HCT116 (cell line): Measurements from ENCODE around the gene CBS.

Experiments
- EZH2phosphoT487 ChIP-seq: fragments of 200-600 bp; IDR thresholded peaks from 2 replicates; pipeline ENCODE4 v1.6.1; 2018; ENCODE audit warnings: antibody characterized with exemption, borderline replicate concordance
- JUND ChIP-seq: IDR thresholded peaks from 2 replicates; pipeline ENCODE4 v1.6.1; 2012
- POLR2A ChIP-seq: IDR thresholded peaks from 2 replicates; pipeline ENCODE4 v1.7.0; 2011; ENCODE audit warnings: borderline replicate concordance; ENCODE audit not compliant: insufficient read depth, insufficient read length; ENCODE audit errors: extremely low read depth
- POLR2AphosphoS5 ChIP-seq: IDR thresholded peaks from 2 replicates; pipeline ENCODE4 v1.6.1; 2011; ENCODE audit warnings: mild to moderate bottlenecking, low read depth, low read length, moderate library complexity
- RAD21 ChIP-seq: IDR thresholded peaks from 2 replicates; pipeline ENCODE4 v1.6.1; 2012; ENCODE audit warnings: low read depth, mild to moderate bottlenecking
- SIN3A ChIP-seq: IDR thresholded peaks from 2 replicates; pipeline ENCODE4 v1.6.1; 2012; ENCODE audit warnings: low read depth
- SRF ChIP-seq: IDR thresholded peaks from 2 replicates; pipeline ENCODE4 v1.6.1; 2012; ENCODE audit warnings: low read depth
- TCF7L2 ChIP-seq: IDR thresholded peaks from 2 replicates; pipeline ENCODE4 v1.7.0; 2011; ENCODE audit warnings: borderline replicate concordance, inconsistent platforms; ENCODE audit not compliant: insufficient read depth, insufficient read length; ENCODE audit errors: extremely low read depth
- ZFX ChIP-seq: fragments of 450-650 bp; IDR thresholded peaks from 2 replicates; pipeline ENCODE4 v1.6.1; 2017
- ZNF274 ChIP-seq: fragments of 200-500 bp; sonication (Bioruptor generic); IDR thresholded peaks from 2 replicates; pipeline ENCODE4 v1.6.1; 2014; ENCODE audit warnings: mild to moderate bottlenecking, low read depth, low read length, inconsistent platforms
- TF ChIP-seq, protein P1 (sequence below), 3 experiments: fragments of 200-600 bp in 1 of 3; sonication (generic) in 1 of 3; IDR thresholded peaks in 2 of 3; conservative IDR thresholded peaks in 1 of 3; 2 replicates each; pipeline ENCODE4 v1.5.1; 2012 to 2017; ENCODE audit warnings: low read depth in 2 of 3, low read length in 2 of 3, antibody characterized with exemption in 1 of 3, borderline replicate concordance in 1 of 3, control low read depth in 1 of 3, mild to moderate bottlenecking in 1 of 3, mixed read lengths in 1 of 3, mixed run types in 1 of 3, moderate library complexity in 1 of 3; ENCODE audit not compliant: insufficient read depth in 1 of 3
- TF ChIP-seq, protein P2 (sequence below): IDR thresholded peaks from 2 replicates; pipeline ENCODE4 v1.6.1; 2011; ENCODE audit warnings: mild to moderate bottlenecking, low read length, moderate library complexity; ENCODE audit not compliant: insufficient replicate concordance; ENCODE audit errors: extremely low read depth

DNA sequence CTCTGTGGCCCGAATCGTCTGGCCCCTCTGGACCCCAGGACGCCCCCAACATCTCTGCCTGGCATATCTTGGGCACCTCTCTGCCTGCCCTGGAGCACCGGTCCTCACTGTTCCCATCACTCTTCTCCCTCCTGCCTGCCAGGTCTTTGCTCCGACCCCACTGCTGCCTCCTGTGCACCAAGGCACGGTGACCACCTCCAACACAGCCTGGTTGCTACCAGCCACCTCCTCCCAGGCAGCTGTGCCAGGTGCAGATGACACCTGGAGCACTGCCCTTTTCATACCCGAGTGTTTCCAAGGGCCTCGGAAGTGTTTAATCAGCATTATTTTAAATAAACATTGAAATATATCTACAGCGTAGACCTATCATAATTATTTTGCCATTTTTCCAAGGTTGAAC is 70.0 kb downstream of the CBS start:
- TF ChIP-seq SRF (no peak), TCF7L2 (no peak), ZNF274 (no peak), SIN3A (no peak), POLR2AphosphoS5 (no peak), EZH2phosphoT487 (no peak), POLR2A (no peak), ZFX (no peak), RAD21 (no peak), JUND (no peak)
- TF ChIP-seq, protein P1, sequence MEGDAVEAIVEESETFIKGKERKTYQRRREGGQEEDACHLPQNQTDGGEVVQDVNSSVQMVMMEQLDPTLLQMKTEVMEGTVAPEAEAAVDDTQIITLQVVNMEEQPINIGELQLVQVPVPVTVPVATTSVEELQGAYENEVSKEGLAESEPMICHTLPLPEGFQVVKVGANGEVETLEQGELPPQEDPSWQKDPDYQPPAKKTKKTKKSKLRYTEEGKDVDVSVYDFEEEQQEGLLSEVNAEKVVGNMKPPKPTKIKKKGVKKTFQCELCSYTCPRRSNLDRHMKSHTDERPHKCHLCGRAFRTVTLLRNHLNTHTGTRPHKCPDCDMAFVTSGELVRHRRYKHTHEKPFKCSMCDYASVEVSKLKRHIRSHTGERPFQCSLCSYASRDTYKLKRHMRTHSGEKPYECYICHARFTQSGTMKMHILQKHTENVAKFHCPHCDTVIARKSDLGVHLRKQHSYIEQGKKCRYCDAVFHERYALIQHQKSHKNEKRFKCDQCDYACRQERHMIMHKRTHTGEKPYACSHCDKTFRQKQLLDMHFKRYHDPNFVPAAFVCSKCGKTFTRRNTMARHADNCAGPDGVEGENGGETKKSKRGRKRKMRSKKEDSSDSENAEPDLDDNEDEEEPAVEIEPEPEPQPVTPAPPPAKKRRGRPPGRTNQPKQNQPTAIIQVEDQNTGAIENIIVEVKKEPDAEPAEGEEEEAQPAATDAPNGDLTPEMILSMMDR (IDR thresholded peaks at IDR 0.05 in 2 of 3, conservative IDR thresholded peaks at IDR 0.05 in 1 of 3; ENCODE audit: borderline replicate concordance in 1 of 3, insufficient read depth in 1 of 3, low read depth in 2 of 3, low read length in 2 of 3), result no peak
- TF ChIP-seq, protein P2, sequence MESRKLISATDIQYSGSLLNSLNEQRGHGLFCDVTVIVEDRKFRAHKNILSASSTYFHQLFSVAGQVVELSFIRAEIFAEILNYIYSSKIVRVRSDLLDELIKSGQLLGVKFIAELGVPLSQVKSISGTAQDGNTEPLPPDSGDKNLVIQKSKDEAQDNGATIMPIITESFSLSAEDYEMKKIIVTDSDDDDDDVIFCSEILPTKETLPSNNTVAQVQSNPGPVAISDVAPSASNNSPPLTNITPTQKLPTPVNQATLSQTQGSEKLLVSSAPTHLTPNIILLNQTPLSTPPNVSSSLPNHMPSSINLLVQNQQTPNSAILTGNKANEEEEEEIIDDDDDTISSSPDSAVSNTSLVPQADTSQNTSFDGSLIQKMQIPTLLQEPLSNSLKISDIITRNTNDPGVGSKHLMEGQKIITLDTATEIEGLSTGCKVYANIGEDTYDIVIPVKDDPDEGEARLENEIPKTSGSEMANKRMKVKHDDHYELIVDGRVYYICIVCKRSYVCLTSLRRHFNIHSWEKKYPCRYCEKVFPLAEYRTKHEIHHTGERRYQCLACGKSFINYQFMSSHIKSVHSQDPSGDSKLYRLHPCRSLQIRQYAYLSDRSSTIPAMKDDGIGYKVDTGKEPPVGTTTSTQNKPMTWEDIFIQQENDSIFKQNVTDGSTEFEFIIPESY, result no peak
